Ishikawa (cell line): ENCODE measurements around the gene CAMK1D.

Experiments
- CREB1 ChIP-seq: IDR thresholded peaks from 2 replicates; pipeline ENCODE4 v1.6.1; 2012; ENCODE audit warnings: low read depth
- EGR1 ChIP-seq: IDR thresholded peaks from 2 replicates; pipeline ENCODE4 v1.6.1; 2012
- EP300 ChIP-seq: IDR thresholded peaks from 2 replicates; pipeline ENCODE4 v1.6.1; 2012; ENCODE audit warnings: borderline replicate concordance
- FOXM1 ChIP-seq: IDR thresholded peaks from 2 replicates; pipeline ENCODE4 v1.6.1; 2012; ENCODE audit warnings: low read depth, borderline replicate concordance
- MAX ChIP-seq: IDR thresholded peaks from 2 replicates; pipeline ENCODE4 v1.6.1; 2012
- NFIC ChIP-seq: IDR thresholded peaks from 2 replicates; pipeline ENCODE4 v1.6.1; 2012
- RAD21 ChIP-seq: IDR thresholded peaks from 2 replicates; pipeline ENCODE4 v1.6.1; 2012; ENCODE audit warnings: low read depth
- REST ChIP-seq: IDR thresholded peaks from 2 replicates; pipeline ENCODE4 v1.6.1; 2012; ENCODE audit warnings: low read depth, mild to moderate bottlenecking
- TAF1 ChIP-seq: IDR thresholded peaks from 2 replicates; pipeline ENCODE4 v1.6.1; 2012; ENCODE audit warnings: low read depth, mild to moderate bottlenecking
- TCF12 ChIP-seq: IDR thresholded peaks from 2 replicates; pipeline ENCODE4 v1.6.1; 2012; ENCODE audit warnings: low read depth
- TEAD4 ChIP-seq: IDR thresholded peaks from 2 replicates; pipeline ENCODE4 v1.6.1; 2012
- USF1 ChIP-seq: IDR thresholded peaks from 2 replicates; pipeline ENCODE4 v1.6.1; 2012
- YY1 ChIP-seq: IDR thresholded peaks from 2 replicates; pipeline ENCODE4 v1.6.1; 2012; ENCODE audit warnings: low read depth
- ZBTB7A ChIP-seq: IDR thresholded peaks from 2 replicates; pipeline ENCODE4 v1.6.1; 2012; ENCODE audit warnings: low read depth

GRCh38 chr10:12419262-12419847 lies 70.0 kb downstream of the CAMK1D start:
- TF ChIP-seq RAD21 (no peak), YY1 (no peak), MAX (no peak), ZBTB7A (no peak), NFIC (no peak), TAF1 (no peak), EP300 (no peak), USF1 (no peak), TEAD4 (no peak), REST (no peak), CREB1 (no peak), EGR1 (no peak), FOXM1 (no peak), TCF12 (no peak)
